Esophagus (tissue), 2 donors: ENCODE data around the gene PTPRN. TPM values are rescaled to one million over a fixed set of nuclear protein-coding genes. Genes with fewer than 3 reads are reported as not detected.

Experiments used
- H3K27ac ChIP-seq, 2 donors: one replicate each; pipeline ENCODE4 v1.5.1; 2013; ENCODE audit warnings: low read depth in 2 of 2, mild to moderate bottlenecking in 2 of 2, inconsistent platforms in 1 of 2, low read length in 1 of 2, moderate library complexity in 1 of 2
- H3K27me3 ChIP-seq, 2 donors: one replicate each; pipeline ENCODE4 v1.6.1; 2013; ENCODE audit warnings: low read length in 2 of 2, control low read depth in 1 of 2, mild to moderate bottlenecking in 1 of 2; ENCODE audit not compliant: insufficient read depth in 2 of 2, control insufficient read depth in 1 of 2
- H3K36me3 ChIP-seq, 2 donors: one replicate each; pipeline ENCODE4 v1.6.1; 2013; ENCODE audit warnings: low read length in 1 of 2; ENCODE audit not compliant: control insufficient read depth in 2 of 2, insufficient read depth in 2 of 2
- H3K4me1 ChIP-seq, 2 donors: one replicate each; pipeline ENCODE4 v1.6.1; 2013; ENCODE audit warnings: low read length in 1 of 2; ENCODE audit not compliant: control insufficient read depth in 2 of 2, insufficient read depth in 2 of 2
- H3K4me3 ChIP-seq, 2 donors: one replicate each; pipeline ENCODE4 v1.5.1; 2013; ENCODE audit warnings: low read length in 2 of 2, mild to moderate bottlenecking in 2 of 2, low read depth in 1 of 2, moderate library complexity in 1 of 2
- H3K9me3 ChIP-seq, 2 donors: one replicate each; pipeline ENCODE4 v1.6.1; 2013; ENCODE audit warnings: mild to moderate bottlenecking in 2 of 2, low read depth in 1 of 2, low read length in 1 of 2, moderate library complexity in 1 of 2; ENCODE audit not compliant: control insufficient read depth in 2 of 2, insufficient read depth in 1 of 2
- WGBS, 2 donors: extraction: QIAGEN DNeasy Blood & Tissue Kit; methylation state at CpG; one replicate each; pipeline ENCODE4 v1.1.7; 2013; 5-methylcytosine and 5-hydroxymethylcytosine counted together
- polyA plus RNA-seq, 2 donors: library from polyadenylated mRNA; stranded (reverse); fragments of 200-250 nt; gene quantifications; one replicate each; pipeline ENCODE4 v1.2.3, GENCODE V29; 2013
- donor health status: healthy with polysubstance abuse.
- donor health status: Bipolar disorder and iron deficiency.

Gene PTPRN
- polyA plus RNA-seq, 2 donors, result 0.02 to 0.14 TPM

DNA sequence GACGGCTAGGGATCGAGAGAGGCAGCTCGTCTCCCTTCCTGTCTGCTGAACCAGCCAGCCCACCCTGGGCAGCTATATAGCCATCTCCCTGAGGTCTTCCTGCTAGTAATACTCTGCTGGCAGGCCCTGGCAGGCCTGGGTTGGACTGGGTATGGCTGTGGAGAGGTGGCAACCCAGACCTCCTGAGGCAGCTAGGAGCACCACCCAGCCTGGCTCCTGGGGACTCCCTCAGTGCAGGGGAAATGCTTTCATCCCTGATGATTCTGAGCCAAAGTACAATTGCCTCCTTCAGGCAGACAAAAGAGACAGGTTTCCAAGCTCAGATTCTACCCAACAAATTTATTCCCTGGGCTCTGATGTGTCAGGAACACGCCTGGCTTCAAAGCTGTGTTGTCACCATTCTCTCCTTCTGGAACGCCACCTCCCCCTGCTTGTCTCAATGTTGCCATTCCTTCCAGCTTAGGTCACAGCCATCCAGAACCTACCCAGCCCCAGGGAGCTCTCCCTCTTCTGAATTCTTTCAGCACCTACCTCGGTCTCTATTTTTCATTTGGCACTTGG, 34.8 kb downstream of the PTPRN start:
- WGBS, 2 donors, result 30 to 44% methylated on average over 6 of the region's 6 CpGs
- H3K9me3 ChIP-seq, result no peaks in the 10 kb centered on the region
- no peaks in the 10 kb centered on the region for H3K27me3 ChIP-seq
- no peaks in the 10 kb centered on the region for H3K36me3 ChIP-seq
- no peak overlapping the region for H3K4me3 ChIP-seq
- H3K27ac ChIP-seq, result peak overlapping the region; percentile 97 to 98
- H3K4me1 ChIP-seq, result peaks cover 4 to 7% of the 10 kb centered on the region in 2 donors

DNA sequence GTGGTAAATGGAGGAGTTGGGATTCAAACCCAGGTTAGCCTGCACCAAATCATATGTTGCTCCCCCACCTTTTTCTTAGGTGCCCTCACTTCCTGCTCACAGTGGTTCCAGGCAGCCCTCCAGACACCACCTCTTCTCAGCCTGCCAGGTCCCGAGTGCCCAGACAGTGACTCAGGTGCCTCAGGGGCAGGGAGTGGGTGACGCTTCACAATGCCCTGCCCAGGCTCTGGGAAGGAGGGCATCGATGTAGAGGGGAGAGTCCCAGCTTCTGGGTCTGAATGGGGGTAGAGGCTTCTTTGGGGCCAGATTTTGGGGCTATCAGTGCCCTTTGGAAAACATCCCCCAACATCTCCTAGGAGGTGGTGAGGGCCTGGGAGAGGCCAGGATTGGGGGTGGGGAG, 35.3 kb downstream of the PTPRN start:
- Histone ChIP-seq H3K27me3 (no peaks in the 10 kb centered on the region), H3K36me3 (no peaks in the 10 kb centered on the region), H3K27ac (peak overlapping the region; percentile 97 to 98), H3K4me3 (no peak overlapping the region), H3K4me1 (peaks cover 4 to 10% of the 10 kb centered on the region in 2 donors), H3K9me3 (no peaks in the 10 kb centered on the region)
- WGBS, 2 donors, result 52 to 66% methylated on average over 3 of the region's 3 CpGs

DNA sequence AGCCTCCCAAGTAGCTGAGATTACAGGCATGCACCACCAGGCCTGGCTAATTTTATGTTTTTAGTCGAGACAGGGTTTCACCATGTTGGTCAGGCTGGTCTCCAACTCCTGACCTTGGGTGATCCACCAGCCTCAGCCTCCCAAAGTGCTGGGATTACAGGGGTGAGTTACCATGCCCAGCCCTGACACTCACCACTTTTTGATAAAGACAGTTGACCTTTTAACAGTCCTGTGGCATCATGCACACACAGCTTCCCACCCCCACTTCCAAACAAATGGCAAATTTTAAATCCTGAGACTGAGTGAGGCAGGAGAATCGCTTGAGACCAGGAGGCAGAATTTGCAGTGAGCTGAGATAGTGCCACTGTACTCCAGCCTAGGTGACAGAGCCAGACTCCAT, 36.2 kb downstream of the PTPRN start:
- Histone ChIP-seq H3K4me3 (no peak overlapping the region), H3K27ac (no peak overlapping the region), H3K9me3 (no peaks in the 10 kb centered on the region), H3K36me3 (no peaks in the 10 kb centered on the region), H3K4me1 (peaks cover 4 to 10% of the 10 kb centered on the region in 2 donors), H3K27me3 (no peaks in the 10 kb centered on the region)
- WGBS, 2 donors, result 72 to 77% methylated on average over 2 of the region's 2 CpGs

DNA sequence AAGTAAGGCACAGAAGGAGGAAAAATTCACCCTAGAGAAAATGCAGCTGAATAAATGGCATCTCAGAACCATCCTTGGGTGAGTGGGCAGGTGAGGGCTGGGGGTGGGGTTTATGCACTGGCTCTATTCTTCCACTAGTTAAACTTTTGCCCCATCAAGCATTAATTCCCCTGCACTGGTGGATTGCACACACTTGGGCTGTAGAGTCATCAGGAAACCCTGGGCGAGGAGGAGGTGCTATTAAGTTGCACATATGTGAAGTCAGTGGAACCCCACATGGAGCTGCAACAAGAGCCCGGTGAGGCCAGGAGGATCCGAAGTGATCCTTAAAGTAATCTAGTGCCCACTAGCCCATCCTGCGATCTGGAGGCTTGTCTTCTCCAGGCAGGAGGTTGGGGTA, 36.8 kb downstream of the PTPRN start:
- H3K36me3 ChIP-seq, result no peaks in the 10 kb centered on the region

DNA sequence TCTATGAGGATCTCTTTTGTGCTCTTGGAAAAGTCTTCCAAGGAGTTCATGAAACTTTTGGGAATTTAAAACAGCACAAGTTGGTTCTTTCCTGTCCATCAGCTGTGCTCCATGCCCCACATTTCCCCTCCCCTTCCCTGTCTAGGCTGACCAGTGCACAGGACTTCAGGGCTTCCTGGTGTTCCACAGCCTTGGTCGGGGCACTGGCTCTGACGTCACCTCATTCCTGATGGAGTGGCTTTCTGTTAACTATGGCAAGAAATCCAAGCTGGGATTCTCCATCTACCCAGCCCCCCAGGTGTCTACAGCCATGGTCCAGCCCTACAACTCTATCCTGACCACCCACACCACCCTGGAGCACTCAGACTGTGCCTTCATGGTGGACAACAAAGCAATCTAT, 38.2 kb downstream of the PTPRN start:
- no peaks in the 10 kb centered on the region for H3K9me3 ChIP-seq
- H3K36me3 ChIP-seq, result no peaks in the 10 kb centered on the region
- no peaks in the 10 kb centered on the region for H3K27me3 ChIP-seq
- WGBS, 2 donors, result 79 to 91% methylated on average over 2 of the region's 2 CpGs
- peaks cover 0 to 10% of the 10 kb centered on the region in 2 donors for H3K4me1 ChIP-seq
- no peak overlapping the region for H3K27ac ChIP-seq
- H3K4me3 ChIP-seq, result no peak overlapping the region

More for the DNA sequence above, 36.8 kb downstream of the PTPRN start:
- 89 to 90% methylated on average over 4 of the region's 4 CpGs for WGBS, 2 donors
- Histone ChIP-seq H3K9me3 (no peaks in the 10 kb centered on the region), H3K27ac (no peak overlapping the region), H3K4me1 (peaks cover 0 to 10% of the 10 kb centered on the region in 2 donors), H3K27me3 (no peaks in the 10 kb centered on the region), H3K4me3 (no peak overlapping the region)

DNA sequence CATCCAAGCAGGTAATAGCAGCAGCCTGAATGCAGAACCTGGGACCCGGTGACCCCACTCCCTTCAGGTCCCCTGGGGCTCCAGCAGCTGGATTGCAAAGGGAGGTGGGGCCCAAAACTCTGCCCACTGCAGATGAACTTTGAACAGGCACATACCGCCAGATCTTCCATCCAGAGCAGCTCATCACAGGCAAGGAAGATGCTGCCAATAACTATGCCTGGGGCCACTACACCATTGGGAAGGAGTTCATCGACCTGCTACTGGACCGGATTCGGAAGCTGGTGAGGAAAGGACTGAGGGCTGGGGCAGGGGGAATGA, 39.2 kb downstream of the PTPRN start:
- Histone ChIP-seq H3K27ac (no peak overlapping the region), H3K9me3 (no peaks in the 10 kb centered on the region), H3K4me1 (peaks cover 0 to 10% of the 10 kb centered on the region in 2 donors), H3K27me3 (no peaks in the 10 kb centered on the region), H3K36me3 (no peaks in the 10 kb centered on the region), H3K4me3 (no peak overlapping the region)
- 80 to 85% methylated on average over 5 of the region's 5 CpGs for WGBS, 2 donors

DNA sequence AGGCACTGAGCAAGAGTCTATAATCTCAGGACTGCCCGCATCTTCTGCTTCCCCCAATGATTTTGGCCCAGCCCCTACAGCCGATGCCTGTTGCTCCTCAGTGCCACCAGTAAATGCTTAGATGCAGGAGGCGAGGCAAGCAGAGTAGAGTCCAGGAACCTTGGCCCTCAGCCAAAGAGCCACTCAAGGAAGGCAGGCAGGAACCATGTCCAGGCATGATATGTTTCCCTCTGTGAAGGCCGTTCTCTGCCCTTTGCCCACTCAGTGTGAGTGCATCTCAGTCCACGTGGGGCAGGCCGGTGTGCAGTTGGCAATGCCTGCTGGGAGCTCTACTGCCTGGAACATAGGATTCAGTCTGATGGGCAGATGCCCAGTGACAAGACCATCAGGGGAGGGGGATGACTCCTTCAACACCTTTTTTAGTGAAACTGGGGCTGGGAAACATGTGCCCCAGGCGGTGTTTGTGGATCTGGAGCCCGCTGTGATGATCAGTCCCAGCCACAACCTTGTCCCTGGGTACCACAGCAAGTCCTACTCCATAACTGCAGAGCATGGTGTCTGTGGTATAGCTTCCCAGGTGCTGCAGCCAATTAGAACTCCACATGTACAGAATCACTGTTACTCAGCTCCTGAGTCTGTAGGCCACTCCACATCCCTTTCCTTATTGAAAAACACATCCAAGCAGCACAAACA, 39.7 kb downstream of the PTPRN start:
- Histone ChIP-seq H3K27ac (no peak overlapping the region), H3K27me3 (no peaks in the 10 kb centered on the region), H3K36me3 (no peaks in the 10 kb centered on the region), H3K4me3 (no peak overlapping the region), H3K9me3 (no peaks in the 10 kb centered on the region), H3K4me1 (peaks cover 0 to 10% of the 10 kb centered on the region in 2 donors)
- 51 to 55% methylated on average over 8 of the region's 8 CpGs for WGBS, 2 donors

DNA sequence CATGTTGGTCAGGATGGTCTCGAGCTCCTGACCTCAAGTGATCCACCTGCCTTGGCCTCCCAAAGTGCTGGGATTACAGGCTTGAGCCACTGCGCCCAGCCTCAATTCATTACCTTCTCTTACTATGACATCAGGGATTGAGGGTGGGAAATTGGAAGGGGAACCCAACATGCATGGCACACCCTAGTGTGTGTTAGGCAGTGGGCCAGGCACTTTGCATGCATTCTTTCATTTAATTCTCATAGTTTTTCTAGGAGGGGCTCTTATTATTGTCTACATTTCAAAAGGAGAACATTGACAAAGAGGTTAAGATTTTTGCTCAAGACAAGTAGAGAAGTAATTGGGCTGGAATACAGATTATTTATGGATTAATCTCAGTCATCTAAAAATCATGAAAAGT, 40.9 kb downstream of the PTPRN start:
- no peaks in the 10 kb centered on the region for H3K27me3 ChIP-seq
- H3K36me3 ChIP-seq, result no peaks in the 10 kb centered on the region
- H3K9me3 ChIP-seq, result no peaks in the 10 kb centered on the region
- peaks cover 0 to 2% of the 10 kb centered on the region in 2 donors for H3K4me1 ChIP-seq
- no peak overlapping the region for H3K27ac ChIP-seq
- 80 to 91% methylated on average over 2 of the region's 2 CpGs for WGBS, 2 donors
- no peak overlapping the region for H3K4me3 ChIP-seq

DNA sequence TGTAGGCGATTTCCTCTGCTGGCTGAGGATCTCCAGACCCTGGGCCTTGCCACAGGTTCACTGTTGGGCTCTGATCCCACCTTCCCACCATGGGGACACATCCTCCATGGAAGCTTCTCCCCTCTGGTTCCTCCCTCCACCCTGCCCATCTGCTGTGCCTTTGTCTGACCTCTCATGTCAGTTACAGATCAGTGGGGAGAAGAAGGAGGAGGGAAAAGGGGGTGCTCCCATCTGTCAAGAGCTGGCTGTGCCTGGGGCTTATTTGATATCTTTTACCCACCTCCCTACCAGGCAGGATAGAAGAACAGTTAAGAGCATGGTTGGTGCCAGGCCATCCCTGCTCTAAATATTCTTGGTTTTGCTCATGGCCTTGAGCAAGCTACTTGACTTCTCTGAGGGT, 42.3 kb downstream of the PTPRN start:
- Histone ChIP-seq H3K36me3 (no peaks in the 10 kb centered on the region), H3K27ac (no peak overlapping the region), H3K27me3 (no peaks in the 10 kb centered on the region), H3K4me3 (no peak overlapping the region), H3K4me1 (peaks cover 0 to 2% of the 10 kb centered on the region in 2 donors), H3K9me3 (no peaks in the 10 kb centered on the region)
- WGBS, 2 donors, result 88 to 100% methylated on average over 1 of the region's 1 CpG

DNA sequence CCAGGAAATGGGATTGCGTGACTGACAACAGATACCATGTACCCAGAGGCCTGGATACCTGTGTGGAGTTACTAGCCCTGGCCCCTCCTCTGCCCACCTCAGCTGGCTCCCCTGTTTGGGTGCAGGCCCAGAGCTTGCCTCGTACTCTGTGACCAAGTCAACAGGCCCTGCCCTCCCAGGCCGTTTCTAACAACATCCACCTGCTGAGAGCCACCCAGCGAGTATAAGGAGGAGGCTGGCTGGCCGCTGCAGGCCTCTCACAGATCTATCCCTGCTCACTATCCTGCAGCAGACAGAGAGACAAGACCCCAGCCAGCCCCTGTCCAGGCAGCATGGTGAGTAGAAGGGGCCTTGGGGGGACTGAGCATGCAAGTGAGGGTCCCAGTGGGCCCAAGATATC, 43.0 kb downstream of the PTPRN start:
- Histone ChIP-seq H3K36me3 (no peaks in the 10 kb centered on the region), H3K9me3 (no peaks in the 10 kb centered on the region), H3K4me3 (no peak overlapping the region), H3K27me3 (no peaks in the 10 kb centered on the region), H3K4me1 (peaks cover 0 to 2% of the 10 kb centered on the region in 2 donors), H3K27ac (no peak overlapping the region)
- WGBS, 2 donors, result 62 to 72% methylated on average over 5 of the region's 5 CpGs
